ENCODE data around the gene GARIN3.

The GARIN3 gene

DNA sequence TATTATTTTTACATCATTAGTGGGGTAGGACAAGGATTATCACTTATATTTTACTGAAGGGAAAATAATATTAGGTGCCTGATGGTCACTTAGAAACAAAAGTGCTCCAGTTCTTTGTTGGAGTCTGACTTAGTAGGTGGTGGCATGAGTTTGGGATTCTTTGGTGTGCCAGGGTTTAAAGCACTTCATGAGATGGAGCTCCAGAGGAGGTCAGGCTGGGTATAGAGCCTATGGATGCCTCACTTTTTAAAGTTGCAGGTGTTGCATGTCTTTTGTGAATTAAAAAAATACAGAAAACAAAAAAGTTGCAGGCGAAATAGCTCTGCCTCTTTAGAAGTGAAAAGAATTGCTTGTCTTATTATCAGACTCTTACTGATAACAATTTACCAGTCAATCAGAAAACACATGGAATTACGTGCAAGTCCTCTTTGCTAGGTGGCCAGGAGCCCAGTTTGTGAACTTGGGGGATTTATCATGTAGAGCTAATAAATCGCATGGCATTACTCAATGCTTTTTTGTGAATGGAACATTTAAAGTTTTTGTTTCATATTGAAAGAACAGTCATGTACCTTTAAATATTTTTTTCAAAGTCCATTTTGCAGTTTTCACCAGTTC is 16.2 kb upstream of the GARIN3 start:
- no peak overlapping the region for H3K4me3 ChIP-seq (ENCODE audit: low read depth, low read length)
- TF ChIP-seq, protein P1, sequence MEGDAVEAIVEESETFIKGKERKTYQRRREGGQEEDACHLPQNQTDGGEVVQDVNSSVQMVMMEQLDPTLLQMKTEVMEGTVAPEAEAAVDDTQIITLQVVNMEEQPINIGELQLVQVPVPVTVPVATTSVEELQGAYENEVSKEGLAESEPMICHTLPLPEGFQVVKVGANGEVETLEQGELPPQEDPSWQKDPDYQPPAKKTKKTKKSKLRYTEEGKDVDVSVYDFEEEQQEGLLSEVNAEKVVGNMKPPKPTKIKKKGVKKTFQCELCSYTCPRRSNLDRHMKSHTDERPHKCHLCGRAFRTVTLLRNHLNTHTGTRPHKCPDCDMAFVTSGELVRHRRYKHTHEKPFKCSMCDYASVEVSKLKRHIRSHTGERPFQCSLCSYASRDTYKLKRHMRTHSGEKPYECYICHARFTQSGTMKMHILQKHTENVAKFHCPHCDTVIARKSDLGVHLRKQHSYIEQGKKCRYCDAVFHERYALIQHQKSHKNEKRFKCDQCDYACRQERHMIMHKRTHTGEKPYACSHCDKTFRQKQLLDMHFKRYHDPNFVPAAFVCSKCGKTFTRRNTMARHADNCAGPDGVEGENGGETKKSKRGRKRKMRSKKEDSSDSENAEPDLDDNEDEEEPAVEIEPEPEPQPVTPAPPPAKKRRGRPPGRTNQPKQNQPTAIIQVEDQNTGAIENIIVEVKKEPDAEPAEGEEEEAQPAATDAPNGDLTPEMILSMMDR (IDR thresholded peaks at IDR 0.05; ENCODE audit: low read depth, low read length) = no peak

DNA sequence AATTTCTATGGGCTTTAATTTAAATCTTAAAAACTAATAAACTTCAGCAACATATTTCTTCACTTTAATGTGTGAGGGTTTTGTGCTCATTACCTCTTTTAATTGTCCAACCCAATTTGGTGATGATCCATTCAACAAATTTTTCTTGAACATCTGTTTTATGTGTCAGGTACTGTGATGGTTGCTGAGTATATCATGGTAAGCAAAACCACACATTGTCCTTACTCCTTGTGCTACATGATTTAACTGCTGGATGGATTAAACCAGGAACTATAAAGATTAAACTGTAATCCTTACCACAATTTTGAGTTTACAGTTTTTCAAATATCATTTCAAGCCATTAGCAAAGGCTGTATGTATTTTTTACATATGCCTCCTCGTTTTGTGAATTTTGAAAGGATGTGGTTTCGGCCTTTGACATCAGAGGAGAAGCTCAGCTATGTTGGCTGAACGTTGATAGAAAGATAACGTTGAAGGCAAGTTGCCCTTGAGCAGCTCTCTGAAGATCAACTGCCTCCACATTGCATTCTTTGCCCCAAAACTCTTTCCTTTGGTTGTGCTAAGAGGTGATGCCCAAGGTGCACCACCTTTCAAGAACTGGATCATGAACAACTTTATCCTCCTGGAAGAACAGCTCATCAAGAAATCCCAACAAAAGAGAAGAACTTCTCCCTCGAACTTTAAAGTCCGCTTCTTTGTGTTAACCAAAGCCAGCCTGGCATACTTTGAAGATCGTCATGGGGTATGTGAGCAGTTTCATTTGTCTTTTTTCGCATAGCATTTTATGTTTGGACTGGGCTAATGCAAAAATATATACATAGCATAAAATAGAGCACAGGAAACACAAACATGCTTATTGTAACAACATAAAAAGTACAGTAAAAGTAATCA is 14.6 kb upstream of the GARIN3 start, which contains the start of gene ITK:
ITK (plus strand) TSS at position 467 of the 891 bp plus-strand sequence; CDS start at position 605, 138 bp downstream.
- TF ChIP-seq, protein P1 (IDR thresholded peaks at IDR 0.05; ENCODE audit: low read depth, low read length) = no peak
- no peak within 1 kb of the TSS for H3K4me3 ChIP-seq (ENCODE audit: low read depth, low read length)

DNA sequence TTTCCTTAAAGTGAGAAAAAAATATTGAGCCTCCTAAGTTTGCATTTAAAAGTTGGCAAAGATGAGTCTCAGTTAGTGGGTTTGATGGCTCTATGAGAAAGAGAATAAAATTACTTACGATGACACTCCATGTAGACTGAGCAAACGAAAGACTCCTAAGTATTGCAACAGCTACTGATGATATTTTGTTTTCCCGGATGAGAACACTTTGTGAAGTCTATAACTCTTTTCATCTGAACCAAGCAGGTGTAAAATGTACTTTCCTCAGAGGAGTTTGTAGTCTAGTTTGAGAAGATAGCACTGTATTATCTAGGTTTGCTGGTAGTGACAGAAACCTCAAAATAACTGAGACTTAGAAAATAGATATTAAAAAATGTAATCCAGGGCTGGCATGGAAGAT is 12.9 kb upstream of the GARIN3 start:
- TF ChIP-seq, protein P1 (IDR thresholded peaks at IDR 0.05; ENCODE audit: low read depth, low read length) = no peak
- no peak overlapping the region for H3K4me3 ChIP-seq (ENCODE audit: low read depth, low read length)

DNA sequence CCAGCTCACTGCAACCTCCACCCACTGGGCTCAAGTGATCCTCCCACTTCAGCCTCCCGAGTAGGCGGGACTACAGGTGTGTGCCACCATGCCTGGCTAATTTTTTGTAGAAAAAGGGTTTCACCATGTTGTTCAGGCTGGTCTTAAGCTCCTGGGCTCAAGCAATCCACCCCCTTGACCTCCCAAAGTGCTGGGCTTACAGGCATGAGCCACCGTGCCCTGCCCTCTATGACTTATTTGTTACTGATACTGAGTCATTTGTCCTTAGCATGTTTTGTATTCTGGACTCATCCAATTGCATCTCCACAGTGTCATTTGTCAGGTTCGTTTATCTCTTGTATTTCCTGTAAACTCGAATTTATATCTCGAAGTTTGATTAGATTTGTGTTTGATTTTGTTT is 11.9 kb upstream of the GARIN3 start:
- H3K4me3 ChIP-seq (ENCODE audit: low read depth, low read length) = no peak overlapping the region
- TF ChIP-seq, protein P1 (IDR thresholded peaks at IDR 0.05; ENCODE audit: low read depth, low read length) = no peak

DNA sequence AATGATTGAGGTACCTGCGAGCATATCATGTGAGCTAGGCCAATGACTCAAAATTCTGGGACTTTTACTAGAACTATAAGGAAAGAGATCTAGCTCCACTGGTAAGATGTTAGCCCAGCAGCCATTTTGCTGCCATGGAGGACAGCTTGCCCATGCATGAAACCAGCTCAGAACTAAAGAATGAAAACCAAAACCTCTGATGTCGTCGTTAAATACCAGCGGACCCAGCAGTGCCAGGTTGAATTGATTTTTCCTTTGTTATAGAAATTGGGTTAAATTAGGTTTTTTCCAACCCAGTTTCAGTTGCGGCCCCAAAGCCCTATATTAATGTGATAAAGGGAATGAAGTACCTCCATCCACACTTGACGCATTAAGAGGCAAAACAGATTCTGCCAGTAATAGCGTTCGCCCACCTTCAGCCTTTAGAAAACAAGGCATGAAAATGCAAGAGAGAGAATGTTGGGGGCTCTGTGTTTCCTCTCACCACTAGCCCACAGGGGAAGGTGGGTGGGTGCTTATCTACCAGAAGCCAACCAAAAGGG is 9.1 kb upstream of the GARIN3 start:
- TF ChIP-seq, protein P1 (IDR thresholded peaks at IDR 0.05; ENCODE audit: low read depth, low read length) = no peak
- H3K4me3 ChIP-seq (ENCODE audit: low read depth, low read length) = no peak overlapping the region

DNA sequence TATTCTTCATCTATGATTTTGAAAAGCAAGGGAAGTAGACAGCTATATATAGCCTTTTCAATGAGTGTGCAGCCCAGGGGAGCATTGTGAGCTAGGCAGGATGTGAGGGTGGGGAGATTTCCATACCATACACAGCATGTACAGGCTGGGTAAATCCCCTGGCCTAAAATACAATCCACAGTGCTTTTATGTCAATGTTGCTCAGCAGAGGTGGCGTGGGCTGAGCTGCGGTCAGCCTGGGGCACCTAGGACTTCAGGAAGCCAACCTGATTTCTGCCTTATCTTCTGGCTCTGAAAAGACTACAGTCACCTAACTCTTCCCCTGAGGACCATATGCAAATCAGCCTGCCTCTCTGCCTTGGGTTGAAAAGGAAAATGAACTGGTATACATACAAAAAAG is 6.3 kb upstream of the GARIN3 start:
- TF ChIP-seq, protein P1 (IDR thresholded peaks at IDR 0.05; ENCODE audit: low read depth, low read length) = no peak
- H3K4me3 ChIP-seq (ENCODE audit: low read depth, low read length) = no peak overlapping the region

DNA sequence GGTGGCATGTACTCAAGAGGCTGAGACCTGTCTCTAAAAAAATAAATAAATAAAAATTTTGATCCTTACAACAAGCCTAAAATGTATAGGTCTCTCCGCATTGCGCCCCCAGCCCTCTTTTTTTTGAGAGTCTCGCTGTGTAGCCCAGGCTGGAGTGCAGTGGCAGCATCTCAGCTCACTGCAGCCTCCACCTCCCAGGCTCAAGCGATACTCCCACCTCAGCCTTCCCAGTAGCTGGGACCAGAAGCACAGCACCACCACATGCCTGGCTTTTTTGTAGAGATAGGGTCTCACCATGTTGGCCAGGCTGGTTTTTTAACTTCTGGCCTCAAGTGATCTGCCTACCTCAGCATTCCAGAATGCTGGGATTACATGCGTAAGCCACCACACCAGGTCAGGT is 2.2 kb upstream of the GARIN3 start:
- TF ChIP-seq, protein P1 (IDR thresholded peaks at IDR 0.05; ENCODE audit: low read depth, low read length) = no peak
- H3K4me3 ChIP-seq (ENCODE audit: low read depth, low read length) = no peak overlapping the region

Measured in WI38 (cell line).